Aorta (tissue), 5 donors: ENCODE measurements around the gene PAX1. TPM values are rescaled to one million over a fixed set of nuclear protein-coding genes. Genes with fewer than 3 reads are reported as not detected.

ENCODE experiments used
- ATAC-seq: fragments of 200-7000 bp; cut with Tn5 transposase; one replicate; pipeline ENCODE4 v1.9.1; 2022; ENCODE audit warnings: moderate library complexity; ENCODE audit not compliant: low FRiP score
- DNase-seq, 2 donors: peaks; one replicate each; pipeline ENCODE4 v3.0.0-alpha.2; 2020
- H3K27ac ChIP-seq, 2 donors: one replicate each; pipeline ENCODE4 v1.5.1; 2013; ENCODE audit warnings: low read length in 2 of 2, mild to moderate bottlenecking in 2 of 2, moderate library complexity in 2 of 2, control low read depth in 1 of 2, inconsistent platforms in 1 of 2, low read depth in 1 of 2
- H3K27me3 ChIP-seq, 2 donors: one replicate each; pipeline ENCODE4 v1.6.1; 2013; ENCODE audit warnings: control low read depth in 1 of 2, low read length in 1 of 2, mild to moderate bottlenecking in 1 of 2, moderate library complexity in 1 of 2; ENCODE audit not compliant: insufficient read depth in 2 of 2, control insufficient read depth in 1 of 2
- H3K36me3 ChIP-seq, 2 donors: one replicate each; pipeline ENCODE4 v1.6.1; 2013; ENCODE audit warnings: control low read depth in 1 of 2, low read length in 1 of 2, mild to moderate bottlenecking in 1 of 2; ENCODE audit not compliant: insufficient read depth in 2 of 2, control insufficient read depth in 1 of 2
- H3K4me1 ChIP-seq, 2 donors: one replicate each; pipeline ENCODE4 v1.6.1; 2013; ENCODE audit warnings: low read length in 2 of 2, control low read depth in 1 of 2, mild to moderate bottlenecking in 1 of 2, moderate library complexity in 1 of 2; ENCODE audit not compliant: insufficient read depth in 2 of 2, control insufficient read depth in 1 of 2
- H3K4me3 ChIP-seq, 2 donors: one replicate each; pipeline ENCODE4 v1.5.1; 2013; ENCODE audit warnings: low read length in 2 of 2, control low read depth in 1 of 2, mild to moderate bottlenecking in 1 of 2
- H3K9me3 ChIP-seq: one replicate; pipeline ENCODE4 v1.6.1; 2013; ENCODE audit warnings: mild to moderate bottlenecking, low read length; ENCODE audit not compliant: control insufficient read depth
- WGBS, 2 donors: extraction: QIAGEN DNeasy Blood & Tissue Kit; methylation state at CpG; one replicate each; pipeline ENCODE4 v1.1.7; 2013; 5-methylcytosine and 5-hydroxymethylcytosine counted together
- intact Hi-C, 2 donors: fragments of 100-400 bp; cut with DNase I; formaldehyde crosslinking; loops; one replicate each; pipeline versions ENCODE4 v1.14.2 to v1.15.0; 2022
- long read RNA-seq, 2 donors: library from polyadenylated mRNA; unstranded; transcript quantifications; one replicate each; pipeline ENCODE4 v2.0.0, GENCODE V29; 2020 to 2021
- polyA plus RNA-seq, 2 donors: library from polyadenylated mRNA; stranded (reverse); fragments of 200-250 nt; gene quantifications; one replicate each; pipeline ENCODE4 v1.2.3, GENCODE V29; 2013
- total RNA-seq, 2 donors: library from RNA; stranded (reverse); fragmentation: NEBNext Ultra II Directional; extraction: Animal tissue kit (Norgen Biotek cat#: 25700); gene quantifications; one replicate each; pipeline ENCODE4 v1.2.1, GENCODE V29; 2021
- donor health status: healthy with polysubstance abuse.
- donor health status: Bipolar disorder and iron deficiency.
- donor health status: DM: no; HTN: no; CAD: no.
- donor health status: DM: no; HTN: no; CAD: no.
- donor health status: DM: yes; HTN: yes; CAD: no.

PAX1 gene
- total RNA-seq (not detected), polyA plus RNA-seq (not detected)
- long read RNA-seq, donor 1 = 0 reads
- long read RNA-seq, donor 2 = 0 reads

- Histone ChIP-seq H3K27ac (no peak within 1 kb of the TSS), H3K4me3 (no peak within 1 kb of the TSS), H3K4me1 (no peaks in the 10 kb centered on the region), H3K9me3 (no peaks in the 10 kb centered on the region), H3K36me3 (no peaks in the 10 kb centered on the region), H3K27me3 (peaks cover 0 to 2% of the 10 kb centered on the region in 2 donors)
- WGBS, 2 donors = 1 to 3% methylated on average over 37 to 73 of the region's 73 CpGs
- intact Hi-C loops = no loop called here
- DNase-seq (no peak), ATAC-seq (no peak)
These were observed at the start of gene PAX1 for GRCh38 chr20:21705575-21706260. Gene PAX1, plus strand, starts transcription at chr20:21705664. Its CDS starts 49 bp downstream, at chr20:21705713.

GRCh38 chr20:21656308-21657067 lies 49.0 kb upstream of the PAX1 start:
- no peaks in the 10 kb centered on the region for H3K36me3 ChIP-seq
- no peak for ATAC-seq
- intact Hi-C loops = no loop called here
- no peak overlapping the region for H3K27ac ChIP-seq
- WGBS, 2 donors = 35 to 38% methylated on average over 7 of the region's 7 CpGs
- H3K4me3 ChIP-seq = no peak overlapping the region
- H3K9me3 ChIP-seq = peaks cover under 1% of the 10 kb centered on the region
- no peaks in the 10 kb centered on the region for H3K27me3 ChIP-seq
- no peaks in the 10 kb centered on the region for H3K4me1 ChIP-seq
- no peak for DNase-seq

- 29 to 40% methylated on average over 8 of the region's 8 CpGs for WGBS, 2 donors
- H3K4me1 ChIP-seq = no peaks in the 10 kb centered on the region
- H3K9me3 ChIP-seq = peaks cover 1% of the 10 kb centered on the region
- intact Hi-C loops = no loop called here
- peaks cover 0 to 2% of the 10 kb centered on the region in 2 donors for H3K27me3 ChIP-seq
- H3K4me3 ChIP-seq = no peak overlapping the region
- no peak for DNase-seq
- ATAC-seq = no peak
- no peak overlapping the region for H3K27ac ChIP-seq
- H3K36me3 ChIP-seq = no peaks in the 10 kb centered on the region
These were observed 43.9 kb upstream of the PAX1 start for GRCh38 chr20:21661488-21662055.

- H3K27me3 ChIP-seq = peaks cover 0 to 2% of the 10 kb centered on the region in 2 donors
- H3K27ac ChIP-seq = no peak overlapping the region
- H3K9me3 ChIP-seq = peaks cover 1% of the 10 kb centered on the region
- 84 to 92% methylated on average over 2 of the region's 2 CpGs for WGBS, 2 donors
- no peaks in the 10 kb centered on the region for H3K4me1 ChIP-seq
- ATAC-seq (no peak), DNase-seq (no peak)
- intact Hi-C loops = no loop called here
- H3K36me3 ChIP-seq = no peaks in the 10 kb centered on the region
- H3K4me3 ChIP-seq = no peak overlapping the region
These were observed 42.0 kb upstream of the PAX1 start for GRCh38 chr20:21663465-21663864.

GRCh38 chr20:21665687-21666446 lies 39.6 kb upstream of the PAX1 start:
- DNase-seq (no peak), ATAC-seq (no peak)
- H3K27me3 ChIP-seq = peaks cover 0 to 2% of the 10 kb centered on the region in 2 donors
- intact Hi-C loops = no loop called here
- no peak overlapping the region for H3K27ac ChIP-seq
- WGBS, 2 donors = 73 to 79% methylated on average over 11 of the region's 11 CpGs
- peaks cover 1% of the 10 kb centered on the region for H3K9me3 ChIP-seq
- H3K4me3 ChIP-seq = no peak overlapping the region
- no peaks in the 10 kb centered on the region for H3K4me1 ChIP-seq
- H3K36me3 ChIP-seq = no peaks in the 10 kb centered on the region

GRCh38 chr20:21670126-21670525 lies 35.3 kb upstream of the PAX1 start:
- Histone ChIP-seq H3K36me3 (no peaks in the 10 kb centered on the region), H3K9me3 (peaks cover 2% of the 10 kb centered on the region), H3K4me1 (no peaks in the 10 kb centered on the region), H3K4me3 (no peak overlapping the region), H3K27me3 (peaks cover 0 to under 1% of the 10 kb centered on the region in 2 donors), H3K27ac (no peak overlapping the region)
- intact Hi-C loops = no loop called here
- DNase-seq (no peak), ATAC-seq (no peak)
- WGBS, 2 donors = 82 to 85% methylated on average over 12 of the region's 12 CpGs

GRCh38 chr20:21670981-21671380 lies 34.5 kb upstream of the PAX1 start:
- WGBS, 2 donors = 89 to 94% methylated on average over 1 of the region's 1 CpG
- Histone ChIP-seq H3K27me3 (peaks cover 0 to 3% of the 10 kb centered on the region in 2 donors), H3K36me3 (no peaks in the 10 kb centered on the region), H3K9me3 (peaks cover 5% of the 10 kb centered on the region), H3K27ac (no peak overlapping the region), H3K4me1 (no peaks in the 10 kb centered on the region), H3K4me3 (no peak overlapping the region)
- intact Hi-C loops = no loop called here
- no peak for DNase-seq
- no peak for ATAC-seq

- Histone ChIP-seq H3K27ac (no peak overlapping the region), H3K4me3 (no peak overlapping the region), H3K27me3 (peaks cover 0 to 3% of the 10 kb centered on the region in 2 donors), H3K36me3 (no peaks in the 10 kb centered on the region), H3K4me1 (no peaks in the 10 kb centered on the region), H3K9me3 (peaks cover 5% of the 10 kb centered on the region)
- DNase-seq (no peak), ATAC-seq (no peak)
- 84 to 90% methylated on average over 2 of the region's 2 CpGs for WGBS, 2 donors
- intact Hi-C loops = no loop called here
These were observed 28.2 kb upstream of the PAX1 start for GRCh38 chr20:21677261-21677660.
